Measurements from ENCODE around the gene POU2AF1. TPM values are rescaled to one million over a fixed set of nuclear protein-coding genes. Genes with fewer than 3 reads are reported as not detected.
A peak's percentile ranks its signal among the peaks of the same experiment; 100 is the strongest.

Gene POU2AF1
- total RNA-seq, 1 donor from 2014 or later = not detected

GRCh38 chr11:111344032-111344431 lies 35.0 kb downstream of the POU2AF1 start:
- no peak for TF ChIP-seq CTCF (conservative IDR thresholded peaks at IDR 0.05)
- peaks cover 2% of the 10 kb centered on the region for H3K27me3 Mint-ChIP-seq (ENCODE audit: low read depth)
- H3K4me1 Mint-ChIP-seq = no peaks in the 10 kb centered on the region
- peaks cover 6% of the 10 kb centered on the region for H3K36me3 Mint-ChIP-seq (ENCODE audit: low read depth)
- peaks cover 3% of the 10 kb centered on the region for H3K9me3 Mint-ChIP-seq
- DNase-seq (ENCODE audit: low read depth, low spot score) = no peak
- peak overlapping the region; percentile 8 for H3K27ac Mint-ChIP-seq (ENCODE audit: unreplicated experiment)
- no peak overlapping the region for H3K4me3 Mint-ChIP-seq

GRCh38 chr11:111342329-111342728 lies 36.7 kb downstream of the POU2AF1 start:
- no peaks in the 10 kb centered on the region for H3K4me1 Mint-ChIP-seq
- peaks cover 6% of the 10 kb centered on the region for H3K36me3 Mint-ChIP-seq (ENCODE audit: low read depth)
- H3K27me3 Mint-ChIP-seq (ENCODE audit: low read depth) = peaks cover 2% of the 10 kb centered on the region
- DNase-seq (ENCODE audit: low read depth, low spot score) = no peak
- H3K27ac Mint-ChIP-seq (ENCODE audit: unreplicated experiment) = no peak overlapping the region
- peaks cover 3% of the 10 kb centered on the region for H3K9me3 Mint-ChIP-seq
- H3K4me3 Mint-ChIP-seq = no peak overlapping the region
- TF ChIP-seq CTCF (conservative IDR thresholded peaks at IDR 0.05) = no peak

DNA sequence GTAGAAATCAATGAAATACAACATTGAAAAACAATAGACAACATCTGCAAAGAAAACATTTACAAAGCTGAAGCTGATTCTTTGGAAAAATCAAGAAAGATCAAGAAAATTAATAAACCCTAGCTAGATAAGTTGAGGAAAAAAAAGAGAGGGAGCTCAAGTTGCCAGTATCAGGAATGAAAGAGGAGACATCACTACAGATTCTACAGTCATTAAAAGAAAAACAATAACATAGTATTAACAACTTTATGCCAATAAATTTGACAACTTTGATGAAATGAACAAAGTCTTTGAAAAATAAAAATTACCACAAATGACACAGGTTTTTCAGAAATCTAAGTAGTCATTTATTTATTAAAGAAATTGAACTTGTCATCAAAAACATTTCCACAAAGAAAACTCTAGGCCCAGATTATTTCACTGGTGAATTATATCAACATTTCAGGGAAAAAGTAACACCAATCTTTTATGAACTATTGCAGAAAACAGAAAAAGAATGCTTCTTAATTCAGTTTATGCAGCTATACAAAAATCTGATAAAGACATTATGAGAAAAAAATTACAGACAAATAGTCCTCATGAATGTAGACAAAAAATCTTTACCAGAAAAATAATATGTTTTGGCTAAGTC lies 39.2 kb downstream of the POU2AF1 start:
- no peak for DNase-seq (ENCODE audit: low read depth, low spot score)
- H3K36me3 Mint-ChIP-seq (ENCODE audit: low read depth) = peaks cover 6% of the 10 kb centered on the region
- peaks cover 11% of the 10 kb centered on the region for H3K4me1 Mint-ChIP-seq
- H3K9me3 Mint-ChIP-seq = peaks cover 3% of the 10 kb centered on the region
- no peak for TF ChIP-seq CTCF (conservative IDR thresholded peaks at IDR 0.05)
- H3K27ac Mint-ChIP-seq (ENCODE audit: unreplicated experiment) = no peak overlapping the region
- H3K27me3 Mint-ChIP-seq (ENCODE audit: low read depth) = peaks cover 2% of the 10 kb centered on the region
- H3K4me3 Mint-ChIP-seq = no peak overlapping the region

GRCh38 chr11:111336582-111337256 lies 42.4 kb downstream of the POU2AF1 start:
- peaks cover 6% of the 10 kb centered on the region for H3K36me3 Mint-ChIP-seq (ENCODE audit: low read depth)
- no peak for DNase-seq (ENCODE audit: low read depth, low spot score)
- H3K9me3 Mint-ChIP-seq = no peaks in the 10 kb centered on the region
- H3K4me3 Mint-ChIP-seq = no peak overlapping the region
- H3K27me3 Mint-ChIP-seq (ENCODE audit: low read depth) = no peaks in the 10 kb centered on the region
- TF ChIP-seq CTCF (conservative IDR thresholded peaks at IDR 0.05) = no peak
- H3K27ac Mint-ChIP-seq (ENCODE audit: unreplicated experiment) = no peak overlapping the region
- H3K4me1 Mint-ChIP-seq = peaks cover 13% of the 10 kb centered on the region

DNA sequence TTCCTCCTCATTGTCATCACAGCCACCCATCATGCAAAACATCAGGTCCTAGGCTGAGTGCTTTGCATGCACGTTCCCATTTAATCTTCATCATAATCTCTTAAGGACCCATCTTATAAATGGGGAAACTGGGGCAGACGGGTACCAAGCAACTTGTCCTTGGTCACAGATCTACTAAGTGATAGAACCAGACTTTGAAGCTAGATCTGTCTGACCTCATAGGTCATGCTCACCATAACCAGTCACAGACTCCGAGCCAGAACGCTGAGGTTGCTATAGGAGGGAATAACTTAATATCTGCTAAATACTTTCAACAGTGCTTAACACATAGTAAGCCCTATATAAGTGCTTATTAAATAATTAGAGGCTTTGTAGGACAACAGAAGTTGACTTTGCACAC lies 43.0 kb downstream of the POU2AF1 start:
- DNase-seq (ENCODE audit: low read depth, low spot score) = no peak
- H3K36me3 Mint-ChIP-seq (ENCODE audit: low read depth) = peaks cover 6% of the 10 kb centered on the region
- H3K9me3 Mint-ChIP-seq = no peaks in the 10 kb centered on the region
- no peaks in the 10 kb centered on the region for H3K27me3 Mint-ChIP-seq (ENCODE audit: low read depth)
- peaks cover 13% of the 10 kb centered on the region for H3K4me1 Mint-ChIP-seq
- H3K4me3 Mint-ChIP-seq = no peak overlapping the region
- no peak overlapping the region for H3K27ac Mint-ChIP-seq (ENCODE audit: unreplicated experiment)
- no peak for TF ChIP-seq CTCF (conservative IDR thresholded peaks at IDR 0.05)
